HepG2 (cell line): ENCODE measurements around the gene GLIS1. TPM values are rescaled to one million over a fixed set of nuclear protein-coding genes. Genes with fewer than 3 reads are reported as not detected.

Experiments
- ATAC-seq: fragments of 200-7000 bp; cut with Tn5 transposase; 3 replicates; pipeline ENCODE4 v1.9.1; 2020; ENCODE audit warnings: mild to moderate bottlenecking, moderate library complexity
- BruUV-seq: library from RNA; stranded (reverse); fragments of 400-500 nt; replicated peaks from 2 replicates; lab custom pipeline; 2021; lab: Mats Ljungman, UMichigan
- CTCF ChIA-PET: fragments of 300-600 bp; formaldehyde crosslinking; extraction: SDS; loops from one replicate; lab custom pipeline; 2021; ENCODE audit warnings: low total read pairs, inconsistent platforms, low intra/inter-chr PET ratio; lab: Yijun Ruan, JAX
- POLR2A ChIA-PET: fragments of 350-600 bp; sonication (Branson Sonifier 250); formaldehyde crosslinking; loops from one replicate; lab custom pipeline; 2020; ENCODE audit warnings: antibody characterized with exemption, inconsistent platforms; lab: Yijun Ruan, JAX
- DNase-seq: peaks from one replicate; pipeline ENCODE4 v3.0.0-alpha.2; 2015; ENCODE audit warnings: low spot score
- FAIRE-seq: peaks from 3 replicates; lab custom pipeline; 2011; peaks lifted over from hg19 to GRCh38; lab: Jason Lieb, UNC
- H2AFZ ChIP-seq: one replicate; pipeline ENCODE4 v1.6.1; 2011; ENCODE audit warnings: low read length, inconsistent platforms
- H3K27ac ChIP-seq: fragments of 300-600 bp; 3 replicates; pipeline ENCODE4 v1.8.0; 2011; ENCODE audit warnings: mixed run types, mild to moderate bottlenecking, mixed read lengths, low read length, inconsistent platforms; ENCODE audit not compliant: insufficient read depth; ENCODE audit errors: extremely low read length
- H3K27me3 ChIP-seq, 2 experiments: fragments of 200-600 bp in 1 of 2; 2 replicates in 1 of 2; 3 replicates in 1 of 2; pipeline versions ENCODE4 v1.6.0 to v1.8.0; 2011; ENCODE audit warnings: low read length in 2 of 2, mild to moderate bottlenecking in 2 of 2, moderate library complexity in 2 of 2, inconsistent platforms in 1 of 2; ENCODE audit not compliant: insufficient read depth in 2 of 2, control insufficient read depth in 1 of 2
- H3K36me3 ChIP-seq, 2 experiments: fragments of 200-600 bp in 1 of 2; replicated peaks in 1 of 2; 2 replicates in 1 of 2; 3 replicates in 1 of 2; pipeline versions ENCODE4 v1.5.1 to v1.8.0; 2011; ENCODE audit warnings: low read length in 2 of 2, inconsistent platforms in 1 of 2; ENCODE audit not compliant: insufficient read depth in 2 of 2, control insufficient read depth in 1 of 2
- H3K4me1 ChIP-seq: 2 replicates; pipeline ENCODE4 v1.5.1; 2012; ENCODE audit warnings: low read length, inconsistent platforms; ENCODE audit not compliant: insufficient read depth
- H3K4me2 ChIP-seq: 2 replicates; pipeline ENCODE4 v1.6.0; 2011; ENCODE audit warnings: low read depth, low read length, inconsistent platforms
- H3K4me3 ChIP-seq, 3 experiments: fragments of 200-600 bp in 1 of 3; sonication (generic), shearing (Covaris generic) in 1 of 3; replicated peaks in 1 of 3; 2 replicates each; pipeline ENCODE4 v1.5.1; 2011 to 2016; ENCODE audit warnings: low read length in 3 of 3, inconsistent platforms in 2 of 3, low read depth in 2 of 3, mild to moderate bottlenecking in 2 of 3, control low read depth in 1 of 3, mixed read lengths in 1 of 3; ENCODE audit not compliant: insufficient read depth in 1 of 3
- H3K79me2 ChIP-seq: one replicate; pipeline ENCODE4 v1.6.1; 2011; ENCODE audit warnings: low read length, inconsistent platforms; ENCODE audit not compliant: insufficient read depth
- H3K9ac ChIP-seq: 2 replicates; pipeline ENCODE4 v1.6.0; 2011; ENCODE audit warnings: mild to moderate bottlenecking, low read depth, low read length, inconsistent platforms; ENCODE audit not compliant: insufficient read depth
- H3K9me3 ChIP-seq: 2 replicates; pipeline ENCODE4 v1.5.1; 2012; ENCODE audit warnings: mild to moderate bottlenecking, low read length
- H4K20me1 ChIP-seq: 2 replicates; pipeline ENCODE4 v1.6.0; 2011; ENCODE audit warnings: inconsistent platforms, mild to moderate bottlenecking, low read length, moderate library complexity; ENCODE audit not compliant: insufficient read depth
- RARG ChIP-seq: sonication (generic); formaldehyde crosslinking; IDR thresholded peaks from 2 replicates; pipeline ENCODE4 v1.4.0; 2020; ENCODE audit warnings: low read depth, mild to moderate bottlenecking, missing genetic modification reagents
- TCF12 ChIP-seq, 2 experiments: fragments of 450-650 bp in 1 of 2; sonication (generic) in 1 of 2; formaldehyde crosslinking in 1 of 2; IDR thresholded peaks; 2 replicates each; pipeline versions ENCODE4 v1.6.1 to v1.8.0; 2017 to 2022; ENCODE audit warnings: antibody characterized with exemption in 1 of 2, mild to moderate bottlenecking in 1 of 2, missing genetic modification reagents in 1 of 2, moderate library complexity in 1 of 2
- WGBS: methylation state at CpG from one replicate; pipeline ENCODE4 v1.1.6; 2017; ENCODE audit warnings: low lambda C conversion rate; 5-methylcytosine and 5-hydroxymethylcytosine counted together
- in situ Hi-C: cut with HindIII; loops from 2 replicates; pipeline ENCODE4 v1.10.0; 2017; ENCODE audit warnings: low pct_unique_long_range_greater_than_20kb; ENCODE audit not compliant: extremely low pct_ligation_motif_present
- intact Hi-C: fragments of 100-400 bp; cut with micrococcal nuclease; formaldehyde crosslinking; loops from one replicate; pipeline ENCODE4 v1.10.0; 2022; ENCODE audit not compliant: unreplicated experiment
- polyA plus RNA-seq, 8 experiments: library from polyadenylated mRNA; depleted of rRNA in 3 of 8; stranded (reverse) in 7 of 8; unstranded in 1 of 8; fragments of >200 nt; fragmentation: Illumina TruSeq in 4 of 8; extraction: Trizol in 4 of 8; gene quantifications; 2 replicates each; pipeline versions ENCODE4 v1.2.1 to v1.2.3, GENCODE V29; 2011 to 2016; ENCODE audit warnings: low read depth in 4 of 8, missing spikeins in 1 of 8, mixed read lengths in 1 of 8; ENCODE audit not compliant: insufficient read depth in 1 of 8
- total RNA-seq, 5 experiments: library from RNA; depleted of rRNA; stranded (reverse); fragments of >200 nt; fragmentation: Illumina TruSeq; extraction: Trizol; gene quantifications; 2 replicates each; pipeline ENCODE4 v1.2.3, GENCODE V29; 2016; ENCODE audit warnings: low read depth in 1 of 5
- TF ChIP-seq, protein P1 (sequence below): sonication (generic); formaldehyde crosslinking; IDR thresholded peaks from 2 replicates; pipeline ENCODE4 v1.5.0; 2020; ENCODE audit warnings: mild to moderate bottlenecking, missing genetic modification reagents, moderate library complexity
- TF ChIP-seq, protein P2 (sequence below): sonication (generic); formaldehyde crosslinking; IDR thresholded peaks from 2 replicates; pipeline ENCODE4 v1.5.1; 2020; ENCODE audit warnings: mild to moderate bottlenecking, missing genetic modification reagents, borderline replicate concordance

The GLIS1 gene
- total and polyA plus RNA-seq, 2 of the 13 experiments (the other 11 are each of a cell fraction or from before 2014, with no cell fraction given), result 0.03 TPM; not detected in 1

DNA sequence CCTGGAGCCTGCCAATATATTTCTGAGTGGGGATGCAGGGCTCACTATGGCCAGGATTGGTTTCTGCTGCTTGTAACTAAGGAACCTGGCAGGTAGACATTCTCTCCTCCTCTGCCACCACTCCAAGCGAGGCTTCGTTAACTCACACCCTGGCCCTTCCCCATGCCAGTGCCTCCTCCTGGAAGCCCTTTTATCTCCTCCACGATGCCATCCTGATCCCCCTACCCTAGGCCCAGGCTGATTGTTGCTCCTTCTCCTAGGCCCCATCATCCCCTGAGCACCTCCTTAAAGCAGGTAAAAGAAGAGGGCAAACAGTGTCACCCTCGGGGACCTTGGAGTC, 161.2 kb downstream of the GLIS1 start:
- 0 out of 2 replicates have a peak, but pooled peaks cover 3% of the 10 kb centered on the region for H4K20me1 ChIP-seq
- no peak overlapping the region for H3K9ac ChIP-seq
- H3K27ac ChIP-seq, result no peak overlapping the region
- BruUV-seq, result no TSS peak
- in situ Hi-C loops, result no loop called here
- no peak overlapping the region for H2AFZ ChIP-seq
- ATAC-seq (no peak), FAIRE-seq (no peak), DNase-seq (no peak)
- no peaks in the 10 kb centered on the region for H3K4me1 ChIP-seq
- H3K79me2 ChIP-seq, result no peaks in the 10 kb centered on the region
- WGBS, result 0% methylated on average over 4 of the region's 4 CpGs
- intact Hi-C loops, result no loop called here
- H3K4me3 ChIP-seq, result no peak overlapping the region
- peaks cover 9 to 37% of the 10 kb centered on the region in 2 experiments; a peak in 4 of 5 replicates for H3K27me3 ChIP-seq
- H3K36me3 ChIP-seq, result no peaks in the 10 kb centered on the region
- H3K4me2 ChIP-seq, result no peak overlapping the region
- ChIA-PET CTCF (no interaction called here), POLR2A (no interaction called here)
- TF ChIP-seq TCF12 (IDR thresholded peaks at IDR 0.05) (no peak), TCF12 (CRISPR knock-in tag; IDR thresholded peaks at IDR 0.05) (no peak), RARG (CRISPR knock-in tag) (no peak)
- no peaks in the 10 kb centered on the region for H3K9me3 ChIP-seq

- in situ Hi-C loops (no loop called here), intact Hi-C loops (no loop called here)
- H3K27me3 ChIP-seq, result peaks cover 10 to 38% of the 10 kb centered on the region in 2 experiments; a peak in 4 of 5 replicates
- FAIRE-seq (no peak), ATAC-seq (no peak), DNase-seq (no peak)
- H4K20me1 ChIP-seq, result 0 out of 2 replicates have a peak, but pooled peaks cover 3% of the 10 kb centered on the region
- TF ChIP-seq, protein P1, sequence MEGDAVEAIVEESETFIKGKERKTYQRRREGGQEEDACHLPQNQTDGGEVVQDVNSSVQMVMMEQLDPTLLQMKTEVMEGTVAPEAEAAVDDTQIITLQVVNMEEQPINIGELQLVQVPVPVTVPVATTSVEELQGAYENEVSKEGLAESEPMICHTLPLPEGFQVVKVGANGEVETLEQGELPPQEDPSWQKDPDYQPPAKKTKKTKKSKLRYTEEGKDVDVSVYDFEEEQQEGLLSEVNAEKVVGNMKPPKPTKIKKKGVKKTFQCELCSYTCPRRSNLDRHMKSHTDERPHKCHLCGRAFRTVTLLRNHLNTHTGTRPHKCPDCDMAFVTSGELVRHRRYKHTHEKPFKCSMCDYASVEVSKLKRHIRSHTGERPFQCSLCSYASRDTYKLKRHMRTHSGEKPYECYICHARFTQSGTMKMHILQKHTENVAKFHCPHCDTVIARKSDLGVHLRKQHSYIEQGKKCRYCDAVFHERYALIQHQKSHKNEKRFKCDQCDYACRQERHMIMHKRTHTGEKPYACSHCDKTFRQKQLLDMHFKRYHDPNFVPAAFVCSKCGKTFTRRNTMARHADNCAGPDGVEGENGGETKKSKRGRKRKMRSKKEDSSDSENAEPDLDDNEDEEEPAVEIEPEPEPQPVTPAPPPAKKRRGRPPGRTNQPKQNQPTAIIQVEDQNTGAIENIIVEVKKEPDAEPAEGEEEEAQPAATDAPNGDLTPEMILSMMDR, result peak; percentile 10; the same call in 1 of the 2 replicates
- TF ChIP-seq, protein P2, sequence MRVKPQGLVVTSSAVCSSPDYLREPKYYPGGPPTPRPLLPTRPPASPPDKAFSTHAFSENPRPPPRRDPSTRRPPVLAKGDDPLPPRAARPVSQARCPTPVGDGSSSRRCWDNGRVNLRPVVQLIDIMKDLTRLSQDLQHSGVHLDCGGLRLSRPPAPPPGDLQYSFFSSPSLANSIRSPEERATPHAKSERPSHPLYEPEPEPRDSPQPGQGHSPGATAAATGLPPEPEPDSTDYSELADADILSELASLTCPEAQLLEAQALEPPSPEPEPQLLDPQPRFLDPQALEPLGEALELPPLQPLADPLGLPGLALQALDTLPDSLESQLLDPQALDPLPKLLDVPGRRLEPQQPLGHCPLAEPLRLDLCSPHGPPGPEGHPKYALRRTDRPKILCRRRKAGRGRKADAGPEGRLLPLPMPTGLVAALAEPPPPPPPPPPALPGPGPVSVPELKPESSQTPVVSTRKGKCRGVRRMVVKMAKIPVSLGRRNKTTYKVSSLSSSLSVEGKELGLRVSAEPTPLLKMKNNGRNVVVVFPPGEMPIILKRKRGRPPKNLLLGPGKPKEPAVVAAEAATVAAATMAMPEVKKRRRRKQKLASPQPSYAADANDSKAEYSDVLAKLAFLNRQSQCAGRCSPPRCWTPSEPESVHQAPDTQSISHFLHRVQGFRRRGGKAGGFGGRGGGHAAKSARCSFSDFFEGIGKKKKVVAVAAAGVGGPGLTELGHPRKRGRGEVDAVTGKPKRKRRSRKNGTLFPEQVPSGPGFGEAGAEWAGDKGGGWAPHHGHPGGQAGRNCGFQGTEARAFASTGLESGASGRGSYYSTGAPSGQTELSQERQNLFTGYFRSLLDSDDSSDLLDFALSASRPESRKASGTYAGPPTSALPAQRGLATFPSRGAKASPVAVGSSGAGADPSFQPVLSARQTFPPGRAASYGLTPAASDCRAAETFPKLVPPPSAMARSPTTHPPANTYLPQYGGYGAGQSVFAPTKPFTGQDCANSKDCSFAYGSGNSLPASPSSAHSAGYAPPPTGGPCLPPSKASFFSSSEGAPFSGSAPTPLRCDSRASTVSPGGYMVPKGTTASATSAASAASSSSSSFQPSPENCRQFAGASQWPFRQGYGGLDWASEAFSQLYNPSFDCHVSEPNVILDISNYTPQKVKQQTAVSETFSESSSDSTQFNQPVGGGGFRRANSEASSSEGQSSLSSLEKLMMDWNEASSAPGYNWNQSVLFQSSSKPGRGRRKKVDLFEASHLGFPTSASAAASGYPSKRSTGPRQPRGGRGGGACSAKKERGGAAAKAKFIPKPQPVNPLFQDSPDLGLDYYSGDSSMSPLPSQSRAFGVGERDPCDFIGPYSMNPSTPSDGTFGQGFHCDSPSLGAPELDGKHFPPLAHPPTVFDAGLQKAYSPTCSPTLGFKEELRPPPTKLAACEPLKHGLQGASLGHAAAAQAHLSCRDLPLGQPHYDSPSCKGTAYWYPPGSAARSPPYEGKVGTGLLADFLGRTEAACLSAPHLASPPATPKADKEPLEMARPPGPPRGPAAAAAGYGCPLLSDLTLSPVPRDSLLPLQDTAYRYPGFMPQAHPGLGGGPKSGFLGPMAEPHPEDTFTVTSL (CRISPR knock-in tag), result no peak
- H3K79me2 ChIP-seq, result no peaks in the 10 kb centered on the region
- H3K4me1 ChIP-seq, result no peaks in the 10 kb centered on the region
- H3K9me3 ChIP-seq, result no peaks in the 10 kb centered on the region
- H3K4me2 ChIP-seq, result no peak overlapping the region
- no peak overlapping the region for H3K4me3 ChIP-seq
- no peaks in the 10 kb centered on the region for H3K36me3 ChIP-seq
- H3K27ac ChIP-seq, result no peak overlapping the region
- POLR2A ChIA-PET, result no interaction called here
- 6% methylated on average over 5 of the region's 5 CpGs for WGBS
- CTCF ChIA-PET, result no interaction called here
- H3K9ac ChIP-seq, result no peak overlapping the region
- BruUV-seq, result no TSS peak
- no peak overlapping the region for H2AFZ ChIP-seq
These were observed 161.9 kb downstream of the GLIS1 start for GRCh38 chr1:53576866-53577760.
